ENCODE measurements around the gene MYO18A.

Gene MYO18A

GRCh38 chr17:29022074-29022473 lies 158.1 kb downstream of the MYO18A start:
- Histone ChIP-seq H3K4me1 (ENCODE audit: control insufficient read depth, insufficient read depth, low read length, poor library complexity, severe bottlenecking) (peaks cover 8% of the 10 kb centered on the region), H3K36me3 (ENCODE audit: control insufficient read depth, insufficient read depth, low read length) (no peaks in the 10 kb centered on the region), H3K4me3 (ENCODE audit: insufficient read depth, low read depth, low read length, poor library complexity, severe bottlenecking) (no peak overlapping the region), H3K27ac (ENCODE audit: insufficient read depth, low read length, poor library complexity, severe bottlenecking) (no peak overlapping the region), H3K27me3 (replicated peaks; ENCODE audit: control insufficient read depth, insufficient read depth, low read length, poor library complexity, severe bottlenecking) (peaks cover 19% of the 10 kb centered on the region), H3K9me3 (ENCODE audit: control insufficient read depth, low read length) (no peaks in the 10 kb centered on the region)
- DNase-seq = no peak

- Histone ChIP-seq H3K27me3 (replicated peaks; ENCODE audit: control insufficient read depth, insufficient read depth, low read length, poor library complexity, severe bottlenecking) (peaks cover 19% of the 10 kb centered on the region), H3K4me1 (ENCODE audit: control insufficient read depth, insufficient read depth, low read length, poor library complexity, severe bottlenecking) (peaks cover 8% of the 10 kb centered on the region), H3K9me3 (ENCODE audit: control insufficient read depth, low read length) (no peaks in the 10 kb centered on the region), H3K27ac (ENCODE audit: insufficient read depth, low read length, poor library complexity, severe bottlenecking) (no peak overlapping the region), H3K4me3 (ENCODE audit: insufficient read depth, low read depth, low read length, poor library complexity, severe bottlenecking) (no peak overlapping the region), H3K36me3 (ENCODE audit: control insufficient read depth, insufficient read depth, low read length) (no peaks in the 10 kb centered on the region)
- no peak for DNase-seq
These were observed 159.0 kb downstream of the MYO18A start for GRCh38 chr17:29021226-29021625.
